Measurements from ENCODE around the gene PPDPF.

Gene PPDPF

GRCh38 chr20:63497138-63497945 lies 23.2 kb upstream of the PPDPF start:
- no peak for TF ChIP-seq CTCF (conservative IDR thresholded peaks at IDR 0.05; ENCODE audit: low read depth, low read length)
- Histone ChIP-seq H3K9ac (no peak overlapping the region), H2AFZ (ENCODE audit: low read depth) (no peak overlapping the region), H3K27me3 (ENCODE audit: insufficient read depth, low read depth) (peaks cover 73% of the 10 kb centered on the region), H3K79me2 (ENCODE audit: insufficient read depth, low read depth) (no peaks in the 10 kb centered on the region), H3K4me2 (no peak overlapping the region), H3K4me3 (IDR thresholded peaks at IDR 0.05; ENCODE audit: insufficient read depth, low read depth, low read length) (no peak overlapping the region), H4K20me1 (ENCODE audit: insufficient read depth) (no peaks in the 10 kb centered on the region), H3K27ac (no peak overlapping the region), H3K36me3 (ENCODE audit: insufficient read depth) (no peaks in the 10 kb centered on the region), H3K4me1 (ENCODE audit: low read depth, poor library complexity, severe bottlenecking) (peaks cover 3% of the 10 kb centered on the region)

GRCh38 chr20:63497946-63498935 lies 22.3 kb upstream of the PPDPF start:
- Histone ChIP-seq H3K4me1 (ENCODE audit: low read depth, poor library complexity, severe bottlenecking) (peaks cover 3% of the 10 kb centered on the region), H3K9ac (no peak overlapping the region), H3K4me3 (IDR thresholded peaks at IDR 0.05; ENCODE audit: insufficient read depth, low read depth, low read length) (no peak overlapping the region), H4K20me1 (ENCODE audit: insufficient read depth) (no peaks in the 10 kb centered on the region), H3K79me2 (ENCODE audit: insufficient read depth, low read depth) (no peaks in the 10 kb centered on the region), H3K27ac (no peak overlapping the region), H3K4me2 (no peak overlapping the region), H3K36me3 (ENCODE audit: insufficient read depth) (no peaks in the 10 kb centered on the region), H3K27me3 (ENCODE audit: insufficient read depth, low read depth) (peaks cover 80% of the 10 kb centered on the region), H2AFZ (ENCODE audit: low read depth) (no peak overlapping the region)
- no peak for TF ChIP-seq CTCF (conservative IDR thresholded peaks at IDR 0.05; ENCODE audit: low read depth, low read length)

GRCh38 chr20:63498960-63499337 lies 21.6 kb upstream of the PPDPF start, which contains the start of gene EEF1A2:
EEF1A2 (minus strand) TSS chr20:63499083; CDS start chr20:63497763, 1,320 bp downstream.
- Histone ChIP-seq H3K27me3 (ENCODE audit: insufficient read depth, low read depth) (peaks cover 80% of the 10 kb centered on the region), H3K4me1 (ENCODE audit: low read depth, poor library complexity, severe bottlenecking) (peaks cover 3% of the 10 kb centered on the region), H3K27ac (no peak within 1 kb of the TSS), H3K4me2 (no peak within 1 kb of the TSS), H3K36me3 (ENCODE audit: insufficient read depth) (no peaks in the 10 kb centered on the region), H2AFZ (ENCODE audit: low read depth) (no peak within 1 kb of the TSS), H3K79me2 (ENCODE audit: insufficient read depth, low read depth) (no peaks in the 10 kb centered on the region), H3K9ac (no peak within 1 kb of the TSS), H4K20me1 (ENCODE audit: insufficient read depth) (no peaks in the 10 kb centered on the region), H3K4me3 (IDR thresholded peaks at IDR 0.05; ENCODE audit: insufficient read depth, low read depth, low read length) (no peak within 1 kb of the TSS)
- TF ChIP-seq CTCF (conservative IDR thresholded peaks at IDR 0.05; ENCODE audit: low read depth, low read length), result no peak

DNA sequence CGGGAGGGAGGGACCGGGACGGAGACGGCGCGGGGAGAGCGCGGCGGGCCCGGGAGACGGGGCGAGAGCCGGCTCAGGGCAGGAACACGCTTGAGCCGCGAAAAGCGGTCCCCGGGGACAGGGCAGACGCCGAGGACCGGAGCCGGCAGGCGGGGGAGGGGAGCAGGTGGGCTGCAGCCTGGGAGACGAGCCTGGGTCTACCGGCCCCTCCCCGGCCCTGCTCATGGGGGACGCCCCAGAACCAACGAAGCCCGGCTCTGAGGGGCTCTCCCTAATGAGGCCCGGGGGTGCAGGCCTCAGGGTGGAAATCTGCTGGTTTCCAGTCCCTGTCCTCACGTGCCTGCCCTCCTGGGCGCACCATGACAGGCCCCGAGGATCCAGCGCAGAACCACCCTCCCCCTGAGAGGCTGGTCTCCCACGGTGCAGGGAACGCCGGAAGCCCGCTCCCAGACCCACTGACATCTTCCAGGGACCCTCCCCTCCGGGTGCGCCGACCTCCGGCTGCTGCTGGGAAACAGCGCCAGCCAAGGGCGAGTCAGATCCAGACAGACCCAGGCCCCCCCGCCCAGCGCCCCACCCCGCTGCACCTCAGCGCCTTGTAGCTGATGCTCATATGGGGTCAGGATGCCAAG lies 21.1 kb upstream of the PPDPF start:
- no peak overlapping the region for H3K4me3 ChIP-seq (IDR thresholded peaks at IDR 0.05; ENCODE audit: insufficient read depth, low read depth, low read length)
- H3K4me1 ChIP-seq (ENCODE audit: low read depth, poor library complexity, severe bottlenecking), result peaks cover 3% of the 10 kb centered on the region

More for the DNA sequence above, 21.1 kb upstream of the PPDPF start:
- Histone ChIP-seq H3K36me3 (ENCODE audit: insufficient read depth) (no peaks in the 10 kb centered on the region), H3K27ac (no peak overlapping the region), H4K20me1 (ENCODE audit: insufficient read depth) (no peaks in the 10 kb centered on the region), H3K4me2 (no peak overlapping the region), H2AFZ (ENCODE audit: low read depth) (no peak overlapping the region), H3K9ac (no peak overlapping the region), H3K27me3 (ENCODE audit: insufficient read depth, low read depth) (peaks cover 80% of the 10 kb centered on the region), H3K79me2 (ENCODE audit: insufficient read depth, low read depth) (no peaks in the 10 kb centered on the region)
- no peak for TF ChIP-seq CTCF (conservative IDR thresholded peaks at IDR 0.05; ENCODE audit: low read depth, low read length)
